ENCODE results near the gene BRAT1.

GRCh38 chr7:2569421-2569820 lies 14.1 kb upstream of the BRAT1 start:
- TF ChIP-seq, protein P1, sequence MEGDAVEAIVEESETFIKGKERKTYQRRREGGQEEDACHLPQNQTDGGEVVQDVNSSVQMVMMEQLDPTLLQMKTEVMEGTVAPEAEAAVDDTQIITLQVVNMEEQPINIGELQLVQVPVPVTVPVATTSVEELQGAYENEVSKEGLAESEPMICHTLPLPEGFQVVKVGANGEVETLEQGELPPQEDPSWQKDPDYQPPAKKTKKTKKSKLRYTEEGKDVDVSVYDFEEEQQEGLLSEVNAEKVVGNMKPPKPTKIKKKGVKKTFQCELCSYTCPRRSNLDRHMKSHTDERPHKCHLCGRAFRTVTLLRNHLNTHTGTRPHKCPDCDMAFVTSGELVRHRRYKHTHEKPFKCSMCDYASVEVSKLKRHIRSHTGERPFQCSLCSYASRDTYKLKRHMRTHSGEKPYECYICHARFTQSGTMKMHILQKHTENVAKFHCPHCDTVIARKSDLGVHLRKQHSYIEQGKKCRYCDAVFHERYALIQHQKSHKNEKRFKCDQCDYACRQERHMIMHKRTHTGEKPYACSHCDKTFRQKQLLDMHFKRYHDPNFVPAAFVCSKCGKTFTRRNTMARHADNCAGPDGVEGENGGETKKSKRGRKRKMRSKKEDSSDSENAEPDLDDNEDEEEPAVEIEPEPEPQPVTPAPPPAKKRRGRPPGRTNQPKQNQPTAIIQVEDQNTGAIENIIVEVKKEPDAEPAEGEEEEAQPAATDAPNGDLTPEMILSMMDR (IDR thresholded peaks at IDR 0.05; ENCODE audit: low read length) = no peak
- TF ChIP-seq EZH2 (IDR thresholded peaks at IDR 0.05; ENCODE audit: borderline replicate concordance, low read length) = no peak
